H9 (cell line): Measurements from ENCODE around the gene BAIAP2. TPM values are rescaled to one million over a fixed set of nuclear protein-coding genes. Genes with fewer than 3 reads are reported as not detected.

Source experiments
- DNase-seq: peaks from one replicate; pipeline ENCODE4 v3.0.0-alpha.2; 2017
- H2AFZ ChIP-seq: one replicate; pipeline ENCODE4 v1.6.1; 2013; ENCODE audit warnings: mild to moderate bottlenecking, low read length, control low read depth, moderate library complexity
- H2AK5ac ChIP-seq: 2 replicates; pipeline ENCODE4 v1.6.1; 2013; ENCODE audit warnings: low read length, control low read depth, mixed read lengths; ENCODE audit not compliant: insufficient read length
- H2BK120ac ChIP-seq: one replicate; pipeline ENCODE4 v1.6.1; 2013; ENCODE audit warnings: low read depth, mild to moderate bottlenecking, low read length, control low read depth, inconsistent platforms; ENCODE audit not compliant: poor library complexity, severe bottlenecking
- H2BK12ac ChIP-seq: 2 replicates; pipeline ENCODE4 v1.6.1; 2013; ENCODE audit warnings: low read length, control low read depth, mixed read lengths, low read depth; ENCODE audit not compliant: insufficient read length
- H2BK15ac ChIP-seq: 2 replicates; pipeline ENCODE4 v1.6.1; 2013; ENCODE audit warnings: low read depth, low read length, control low read depth
- H2BK20ac ChIP-seq: one replicate; pipeline ENCODE4 v1.6.1; 2013; ENCODE audit warnings: low read depth, mild to moderate bottlenecking, low read length, control low read depth, inconsistent platforms; ENCODE audit not compliant: poor library complexity, severe bottlenecking
- H2BK5ac ChIP-seq: 2 replicates; pipeline ENCODE4 v1.6.1; 2013; ENCODE audit warnings: low read length, control low read depth, mixed read lengths; ENCODE audit not compliant: insufficient read length
- H3K14ac ChIP-seq: 2 replicates; pipeline ENCODE4 v1.6.1; 2013; ENCODE audit warnings: low read length, control low read depth; ENCODE audit not compliant: insufficient read depth
- H3K18ac ChIP-seq: 2 replicates; pipeline ENCODE4 v1.6.1; 2013; ENCODE audit warnings: low read depth, mild to moderate bottlenecking, mixed read lengths, low read length, control low read depth; ENCODE audit not compliant: insufficient read length
- H3K23ac ChIP-seq: 2 replicates; pipeline ENCODE4 v1.6.1; 2013; ENCODE audit warnings: low read length, control low read depth, mixed read lengths, low read depth; ENCODE audit not compliant: insufficient read length
- H3K23me2 ChIP-seq: 2 replicates; pipeline ENCODE4 v1.6.1; 2013; ENCODE audit warnings: low read depth, mild to moderate bottlenecking, mixed read lengths, low read length, control low read depth; ENCODE audit not compliant: insufficient read length, poor library complexity, severe bottlenecking
- H3K27ac ChIP-seq: 2 replicates; pipeline ENCODE4 v1.5.1; 2013; ENCODE audit warnings: low read length, control low read depth, mixed read lengths, low read depth; ENCODE audit not compliant: insufficient read length
- H3K27me3 ChIP-seq: 2 replicates; pipeline ENCODE4 v1.6.1; 2013; ENCODE audit warnings: low read length, control low read depth, inconsistent platforms; ENCODE audit not compliant: insufficient read depth
- H3K4ac ChIP-seq: 2 replicates; pipeline ENCODE4 v1.6.1; 2013; ENCODE audit warnings: low read depth, mild to moderate bottlenecking, control low read depth, inconsistent platforms, low read length, moderate library complexity
- H3K4me1 ChIP-seq: 2 replicates; pipeline ENCODE4 v1.6.1; 2013; ENCODE audit warnings: low read length, control low read depth, inconsistent platforms; ENCODE audit not compliant: insufficient read depth
- H3K4me2 ChIP-seq: 2 replicates; pipeline ENCODE4 v1.6.1; 2013; ENCODE audit warnings: low read length, control low read depth, mixed read lengths; ENCODE audit not compliant: insufficient read length, insufficient read depth
- H3K56ac ChIP-seq: 2 replicates; pipeline ENCODE4 v1.6.1; 2013; ENCODE audit warnings: low read depth, mild to moderate bottlenecking, mixed read lengths, low read length, control low read depth; ENCODE audit not compliant: insufficient read length
- H3K79me1 ChIP-seq: 2 replicates; pipeline ENCODE4 v1.6.1; 2013; ENCODE audit warnings: low read depth, mild to moderate bottlenecking, moderate library complexity, low read length, control low read depth, inconsistent platforms; ENCODE audit not compliant: insufficient read depth, poor library complexity, severe bottlenecking
- H3K79me2 ChIP-seq: 2 replicates; pipeline ENCODE4 v1.6.1; 2013; ENCODE audit warnings: low read length, control low read depth, inconsistent platforms; ENCODE audit not compliant: insufficient read depth
- H3K9ac ChIP-seq: 2 replicates; pipeline ENCODE4 v1.6.1; 2013; ENCODE audit warnings: low read length, control low read depth, mixed read lengths; ENCODE audit not compliant: insufficient read length; ENCODE audit errors: extremely low read depth
- H3K9me3 ChIP-seq: one replicate; pipeline ENCODE4 v1.6.1; 2013; ENCODE audit warnings: low read depth, low read length, inconsistent platforms; ENCODE audit not compliant: control insufficient read depth
- H3T11ph ChIP-seq: one replicate; pipeline ENCODE4 v1.6.1; 2013; ENCODE audit warnings: mild to moderate bottlenecking, low read length, control low read depth, inconsistent platforms
- H4K20me1 ChIP-seq: one replicate; pipeline ENCODE4 v1.6.1; 2013; ENCODE audit not compliant: control insufficient read depth, insufficient read length, insufficient read depth
- H4K5ac ChIP-seq: 2 replicates; pipeline ENCODE4 v1.6.1; 2013; ENCODE audit warnings: low read depth, mild to moderate bottlenecking, mixed read lengths, low read length, control low read depth; ENCODE audit not compliant: insufficient read length
- H4K8ac ChIP-seq: replicated peaks from 2 replicates; pipeline ENCODE4 v1.6.1; 2013; ENCODE audit warnings: low read length, control low read depth, mixed read lengths, low read depth; ENCODE audit not compliant: insufficient read length
- H4K91ac ChIP-seq: 2 replicates; pipeline ENCODE4 v1.6.1; 2013; ENCODE audit warnings: low read depth, mild to moderate bottlenecking, moderate library complexity, mixed read lengths, low read length, control low read depth; ENCODE audit not compliant: insufficient read length
- H3K27ac Mint-ChIP-seq, 3 experiments: 2 replicates in 2 of 3; 3 replicates in 1 of 3; pipeline ENCODE4 v1.8.0; 2020 to 2021; ENCODE audit warnings: mixed read lengths in 3 of 3, mild to moderate bottlenecking in 1 of 3, moderate library complexity in 1 of 3
- H3K27me3 Mint-ChIP-seq: 2 replicates; pipeline ENCODE4 v1.8.0; 2021; ENCODE audit warnings: low read depth, mild to moderate bottlenecking, moderate library complexity, mixed read lengths
- H3K36me3 Mint-ChIP-seq, 3 experiments: 2 replicates in 2 of 3; 3 replicates in 1 of 3; pipeline ENCODE4 v1.8.0; 2020 to 2021; ENCODE audit warnings: low read depth in 3 of 3, mixed read lengths in 3 of 3; ENCODE audit not compliant: insufficient read depth in 1 of 3
- H3K4me1 Mint-ChIP-seq, 2 experiments: 2 replicates each; pipeline ENCODE4 v1.8.0; 2020; ENCODE audit warnings: mixed read lengths in 2 of 2
- H3K4me3 Mint-ChIP-seq, 2 experiments: 2 replicates in 1 of 2; 3 replicates in 1 of 2; pipeline ENCODE4 v1.8.0; 2020 to 2021; ENCODE audit warnings: mild to moderate bottlenecking in 2 of 2, mixed read lengths in 2 of 2, moderate library complexity in 1 of 2
- H3K9me3 Mint-ChIP-seq, 2 experiments: 2 replicates in 1 of 2; 3 replicates in 1 of 2; pipeline ENCODE4 v1.8.0; 2020; ENCODE audit warnings: mild to moderate bottlenecking in 2 of 2, mixed read lengths in 2 of 2, moderate library complexity in 1 of 2
- CTCF ChIP-seq: fragments of 200-600 bp; sonication (generic); conservative IDR thresholded peaks from 3 replicates; pipeline ENCODE4 v1.8.0; 2021; ENCODE audit warnings: antibody characterized with exemption, mild to moderate bottlenecking
- WGBS: extraction: QIAGEN DNeasy Blood & Tissue Kit; methylation state at CpG from one replicate; pipeline ENCODE4 v1.1.7; 2013; ENCODE audit warnings: missing lambda C conversion rate, low lambda C conversion rate, mixed read lengths; ENCODE audit not compliant: insufficient read length; ENCODE audit errors: extremely low coverage; 5-methylcytosine and 5-hydroxymethylcytosine counted together
- total RNA-seq: library from RNA; stranded (reverse); gene quantifications from 2 replicates; pipeline ENCODE4 v1.2.1, GENCODE V29; 2021

Gene BAIAP2
- total RNA-seq, 1 experiment from 2014 or later = 27.8 TPM

- no CpG with 5 or more reads among the region's 9 CpGs for WGBS
- H3K36me3 Mint-ChIP-seq = no peaks in the 10 kb centered on the region; a peak in 1 of 7 replicates
- no peak for TF ChIP-seq CTCF
- Histone ChIP-seq H3K23me2 (peaks cover 3% of the 10 kb centered on the region), H3K23ac (no peak overlapping the region), H4K20me1 (no peaks in the 10 kb centered on the region), H4K91ac (no peak overlapping the region), H3K14ac (no peak overlapping the region), H3K79me2 (no peaks in the 10 kb centered on the region), H3K79me1 (no peaks in the 10 kb centered on the region), H4K5ac (no peak overlapping the region), H2AFZ (no peak overlapping the region), H3K27me3 (no peaks in the 10 kb centered on the region), H2BK5ac (no peak overlapping the region), H3K4me2 (no peak overlapping the region), H2BK12ac (no peak overlapping the region), H3K4me1 (no peaks in the 10 kb centered on the region), H3K27ac (no peak overlapping the region), H4K8ac (no peak overlapping the region), H2BK15ac (no peak overlapping the region), H2BK20ac (no peak overlapping the region), H3K4ac (no peak overlapping the region), H3K56ac (no peak overlapping the region), H3K18ac (no peak overlapping the region), H3K9me3 (no peaks in the 10 kb centered on the region), H2BK120ac (no peak overlapping the region), H3K9ac (no peak overlapping the region), H2AK5ac (no peak overlapping the region), H3T11ph (no peak overlapping the region)
- H3K4me3 Mint-ChIP-seq = no peak overlapping the region
- DNase-seq = no peak
- H3K4me1 Mint-ChIP-seq = no peaks in the 10 kb centered on the region
- H3K27ac Mint-ChIP-seq = no peak overlapping the region
- H3K27me3 Mint-ChIP-seq = no peaks in the 10 kb centered on the region
- no peaks in the 10 kb centered on the region for H3K9me3 Mint-ChIP-seq
Observed at GRCh38 chr17:81108220-81108619, 73.3 kb downstream of the BAIAP2 start.
